Body of pancreas (tissue), 4 donors: ENCODE measurements around the gene TEX29. TPM values are rescaled to one million over a fixed set of nuclear protein-coding genes. Genes with fewer than 3 reads are reported as not detected.

Experiments
- ATAC-seq: fragments of 150-250 bp; one replicate; pipeline ENCODE4 v1.9.1; 2016
- DNase-seq, 4 donors: peaks; one replicate each; pipeline ENCODE4 v3.0.0-alpha.2; 2019
- H3K27ac ChIP-seq, 4 donors: fragments of 200-600 bp; sonication (generic); 1 replicate in 3 of 4; 2 replicates in 1 of 4; pipeline versions ENCODE4 v1.5.1 to v1.6.1; 2016 to 2019; ENCODE audit warnings: mild to moderate bottlenecking in 1 of 4, mixed read lengths in 1 of 4, moderate library complexity in 1 of 4
- H3K27me3 ChIP-seq, 2 donors: fragments of 200-600 bp; sonication (generic); one replicate each; pipeline ENCODE4 v1.6.0; 2016; ENCODE audit warnings: mild to moderate bottlenecking in 1 of 2
- H3K36me3 ChIP-seq, 2 donors: fragments of 200-600 bp; sonication (generic); replicated peaks in 1 of 2; 2 replicates each; pipeline ENCODE4 v1.5.1; 2016; ENCODE audit warnings: low read depth in 2 of 2; ENCODE audit not compliant: insufficient read depth in 1 of 2
- H3K4me1 ChIP-seq: fragments of 200-600 bp; sonication (generic); one replicate; pipeline ENCODE4 v1.6.0; 2016
- H3K4me3 ChIP-seq, 2 donors: fragments of 200-600 bp; sonication (generic); 1 replicate in 1 of 2; 2 replicates in 1 of 2; pipeline ENCODE4 v1.5.1; 2016 to 2019
- H3K9me3 ChIP-seq, 3 donors: fragments of 200-600 bp; sonication (generic); 1 replicate in 2 of 3; 2 replicates in 1 of 3; pipeline ENCODE4 v1.5.1; 2016
- POLR2A ChIP-seq, 3 donors: fragments of 450-650 bp; IDR thresholded peaks; one replicate each; pipeline ENCODE4 v1.6.1; 2016; ENCODE audit warnings: antibody characterized with exemption in 3 of 3, mild to moderate bottlenecking in 2 of 3
- WGBS, 2 donors: methylation state at CpG; one replicate each; pipeline ENCODE4 v1.1.5; 2017; 5-methylcytosine and 5-hydroxymethylcytosine counted together
- intact Hi-C: fragments of 100-400 bp; cut with DNase I; formaldehyde crosslinking; loops from one replicate; pipeline ENCODE4 v1.15.1; 2023
- total RNA-seq, 2 donors: library from RNA; depleted of rRNA; stranded (reverse); fragments of >200 nt; gene quantifications; one replicate each; pipeline ENCODE4 v1.1.0, GENCODE V29; 2016
- TF ChIP-seq, protein P1 (sequence below), 7 experiments: fragments of 450-650 bp in 4 of 7; fragments of 200-600 bp in 3 of 7; sonication (generic) in 3 of 7; IDR thresholded peaks; one replicate each; pipeline ENCODE4 v1.5.1; 2016 to 2019; ENCODE audit warnings: antibody characterized with exemption in 7 of 7

TEX29 gene
- total RNA-seq, 2 donors from 2014 or later, result not detected

DNA sequence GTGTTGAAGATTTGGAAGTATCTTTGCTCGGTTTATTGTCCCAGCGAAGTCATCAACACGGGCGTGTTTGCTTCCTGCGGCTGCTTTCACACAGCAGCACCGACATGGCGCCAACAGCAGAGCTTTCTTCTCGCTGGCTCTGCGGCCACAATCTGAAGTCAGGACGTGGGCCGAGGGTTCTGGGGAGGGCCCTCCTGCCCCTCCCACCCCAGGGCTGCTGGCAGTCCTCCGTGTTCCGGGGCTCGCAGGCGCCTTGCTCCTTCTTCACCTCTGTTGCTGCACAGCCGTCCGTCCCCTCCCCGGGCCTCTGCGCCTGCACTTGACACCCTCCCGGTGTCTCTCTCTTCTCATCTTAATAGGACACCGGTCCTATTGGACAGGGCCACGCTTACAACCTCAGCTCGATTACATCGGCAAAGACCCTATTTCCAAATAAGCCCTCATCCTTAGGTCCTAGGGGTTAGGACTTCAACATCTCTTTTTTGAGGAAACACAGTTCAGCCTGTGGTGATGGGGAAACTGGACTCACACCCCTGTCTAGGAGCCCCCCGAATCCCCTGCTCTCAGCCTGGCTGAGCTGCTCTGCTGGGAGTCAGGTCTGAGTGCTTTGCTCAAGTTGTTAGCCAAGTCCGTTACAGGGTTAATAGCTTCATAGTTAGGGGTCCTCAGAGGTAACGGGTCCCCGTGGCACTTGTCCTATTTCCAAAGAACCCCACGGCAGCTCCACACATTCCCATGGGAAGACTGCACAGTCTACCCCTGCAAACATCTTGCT, 2.7 kb upstream of the TEX29 start:
- DNase-seq, result no peak
- WGBS, 2 donors, result 84 to 88% methylated on average over 27 to 29 of the region's 29 CpGs

DNA sequence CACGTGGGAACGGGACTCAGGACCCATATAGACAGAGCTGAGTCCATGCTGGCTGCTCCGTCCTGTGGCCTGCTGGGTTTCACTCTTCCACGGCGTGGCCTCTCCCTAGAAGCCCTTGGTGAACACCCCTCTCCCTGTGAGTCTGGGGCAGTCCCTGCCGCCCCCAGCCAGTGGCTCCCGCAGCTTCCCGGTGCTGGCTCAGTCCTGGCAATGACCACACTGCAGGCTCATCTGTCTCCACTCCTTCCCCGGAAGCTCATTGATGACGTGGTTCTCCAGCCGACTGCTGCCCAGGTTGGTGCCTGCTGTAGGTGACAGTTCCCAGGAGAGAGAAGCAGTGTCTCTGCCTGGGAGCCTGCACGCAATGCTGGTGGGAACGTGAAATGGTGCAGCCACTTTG, 2.1 kb upstream of the TEX29 start:
- TF ChIP-seq, protein P1, sequence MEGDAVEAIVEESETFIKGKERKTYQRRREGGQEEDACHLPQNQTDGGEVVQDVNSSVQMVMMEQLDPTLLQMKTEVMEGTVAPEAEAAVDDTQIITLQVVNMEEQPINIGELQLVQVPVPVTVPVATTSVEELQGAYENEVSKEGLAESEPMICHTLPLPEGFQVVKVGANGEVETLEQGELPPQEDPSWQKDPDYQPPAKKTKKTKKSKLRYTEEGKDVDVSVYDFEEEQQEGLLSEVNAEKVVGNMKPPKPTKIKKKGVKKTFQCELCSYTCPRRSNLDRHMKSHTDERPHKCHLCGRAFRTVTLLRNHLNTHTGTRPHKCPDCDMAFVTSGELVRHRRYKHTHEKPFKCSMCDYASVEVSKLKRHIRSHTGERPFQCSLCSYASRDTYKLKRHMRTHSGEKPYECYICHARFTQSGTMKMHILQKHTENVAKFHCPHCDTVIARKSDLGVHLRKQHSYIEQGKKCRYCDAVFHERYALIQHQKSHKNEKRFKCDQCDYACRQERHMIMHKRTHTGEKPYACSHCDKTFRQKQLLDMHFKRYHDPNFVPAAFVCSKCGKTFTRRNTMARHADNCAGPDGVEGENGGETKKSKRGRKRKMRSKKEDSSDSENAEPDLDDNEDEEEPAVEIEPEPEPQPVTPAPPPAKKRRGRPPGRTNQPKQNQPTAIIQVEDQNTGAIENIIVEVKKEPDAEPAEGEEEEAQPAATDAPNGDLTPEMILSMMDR (IDR thresholded peaks at IDR 0.05), result no peak
- no peak for TF ChIP-seq POLR2A (IDR thresholded peaks at IDR 0.05)
- Histone ChIP-seq H3K36me3 (no peaks in the 10 kb centered on the region), H3K27me3 (no peaks in the 10 kb centered on the region), H3K9me3 (no peaks in the 10 kb centered on the region), H3K27ac (no peak overlapping the region), H3K4me1 (no peaks in the 10 kb centered on the region), H3K4me3 (no peak overlapping the region)
- ATAC-seq (no peak), DNase-seq (no peak)
- intact Hi-C loops, result no loop called here
- WGBS, 2 donors, result 73 to 90% methylated on average over 7 to 13 of the region's 13 CpGs

More for the DNA sequence above, 2.7 kb upstream of the TEX29 start:
- H3K27me3 ChIP-seq, result no peaks in the 10 kb centered on the region
- H3K4me1 ChIP-seq, result no peaks in the 10 kb centered on the region
- no peak overlapping the region for H3K4me3 ChIP-seq
- no peak overlapping the region for H3K27ac ChIP-seq
- no peaks in the 10 kb centered on the region for H3K9me3 ChIP-seq
- TF ChIP-seq POLR2A (IDR thresholded peaks at IDR 0.05), result no peak
- TF ChIP-seq, protein P1 (IDR thresholded peaks at IDR 0.05), result no peak
- H3K36me3 ChIP-seq, result no peaks in the 10 kb centered on the region
- no peak for ATAC-seq
- intact Hi-C loops, result no loop called here

DNA sequence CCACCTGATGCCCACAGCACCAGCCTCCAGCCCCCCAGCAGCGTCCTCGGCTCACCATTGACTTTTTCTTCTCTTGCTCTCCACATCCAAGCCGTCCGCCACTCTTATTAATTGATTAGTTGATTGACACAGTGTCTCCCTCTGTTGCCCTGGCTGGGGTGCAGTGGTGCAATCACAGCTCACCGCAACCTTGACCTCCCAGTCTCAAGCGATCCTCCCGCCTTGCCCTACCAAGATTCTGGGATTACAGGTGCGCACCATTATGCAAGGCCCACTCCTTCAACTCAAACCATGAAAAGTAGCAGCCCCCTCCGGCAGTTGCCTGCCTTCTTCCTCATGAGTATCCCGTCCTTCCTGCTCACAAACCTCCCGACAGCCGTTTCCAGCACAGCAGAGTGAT, 921 bp upstream of the TEX29 start:
- Histone ChIP-seq H3K9me3 (no peaks in the 10 kb centered on the region), H3K4me1 (no peaks in the 10 kb centered on the region), H3K27me3 (no peaks in the 10 kb centered on the region), H3K27ac (no peak overlapping the region), H3K4me3 (no peak overlapping the region), H3K36me3 (no peaks in the 10 kb centered on the region)
- WGBS, 2 donors, result 90 to 91% methylated on average over 12 of the region's 12 CpGs
- DNase-seq (no peak), ATAC-seq (no peak)
- intact Hi-C loops, result no loop called here
- TF ChIP-seq, protein P1 (IDR thresholded peaks at IDR 0.05), result no peak
- TF ChIP-seq POLR2A (IDR thresholded peaks at IDR 0.05), result no peak

GRCh38 chr13:111322001-111322915, 1.8 kb downstream of the TEX29 start:
- DNase-seq (no peak), ATAC-seq (no peak)
- 84 to 85% methylated on average over 8 to 19 of the region's 19 CpGs for WGBS, 2 donors
- H3K9me3 ChIP-seq, result no peaks in the 10 kb centered on the region
- no peaks in the 10 kb centered on the region for H3K36me3 ChIP-seq
- intact Hi-C loops, result no loop called here
- H3K4me1 ChIP-seq, result no peaks in the 10 kb centered on the region
- H3K27ac ChIP-seq, result no peak overlapping the region
- H3K27me3 ChIP-seq, result no peaks in the 10 kb centered on the region
- TF ChIP-seq, protein P1 (IDR thresholded peaks at IDR 0.05), result no peak
- TF ChIP-seq POLR2A (IDR thresholded peaks at IDR 0.05), result no peak
- H3K4me3 ChIP-seq, result no peak overlapping the region
